ENCODE measurements around the gene TP53I11. TPM values are rescaled to one million over a fixed set of nuclear protein-coding genes. Genes with fewer than 3 reads are reported as not detected.
A peak's percentile ranks its signal among the peaks of the same experiment; 100 is the strongest.

The TP53I11 gene
- total and polyA plus RNA-seq, 11 donors: 24.0 to 91.3 (median 39.4) TPM

GRCh38 chr11:44982496-44983062, 31.9 kb upstream of the TP53I11 start:
- Histone ChIP-seq H3K27ac (no peak overlapping the region), H3K36me3 (no peaks in the 10 kb centered on the region), H3K4me3 (no peak overlapping the region), H3K4me1 (peaks cover 0 to 37% (median 19%) of the 10 kb centered on the region in 12 donors), H3K9me3 (peaks cover 0 to 3% (median 0%) of the 10 kb centered on the region in 12 donors), H3K27me3 (no peaks in the 10 kb centered on the region)
- intact Hi-C loops (cut with DNase I): no loop called here
- 97 to 98% (median 98%) methylated on average over 8 of the region's 8 CpGs for WGBS, 4 donors
- ATAC-seq: no peak
- no peak for DNase-seq
- no peak for TF ChIP-seq POLR2A (IDR thresholded peaks at IDR 0.05)
- TF ChIP-seq, protein P1, sequence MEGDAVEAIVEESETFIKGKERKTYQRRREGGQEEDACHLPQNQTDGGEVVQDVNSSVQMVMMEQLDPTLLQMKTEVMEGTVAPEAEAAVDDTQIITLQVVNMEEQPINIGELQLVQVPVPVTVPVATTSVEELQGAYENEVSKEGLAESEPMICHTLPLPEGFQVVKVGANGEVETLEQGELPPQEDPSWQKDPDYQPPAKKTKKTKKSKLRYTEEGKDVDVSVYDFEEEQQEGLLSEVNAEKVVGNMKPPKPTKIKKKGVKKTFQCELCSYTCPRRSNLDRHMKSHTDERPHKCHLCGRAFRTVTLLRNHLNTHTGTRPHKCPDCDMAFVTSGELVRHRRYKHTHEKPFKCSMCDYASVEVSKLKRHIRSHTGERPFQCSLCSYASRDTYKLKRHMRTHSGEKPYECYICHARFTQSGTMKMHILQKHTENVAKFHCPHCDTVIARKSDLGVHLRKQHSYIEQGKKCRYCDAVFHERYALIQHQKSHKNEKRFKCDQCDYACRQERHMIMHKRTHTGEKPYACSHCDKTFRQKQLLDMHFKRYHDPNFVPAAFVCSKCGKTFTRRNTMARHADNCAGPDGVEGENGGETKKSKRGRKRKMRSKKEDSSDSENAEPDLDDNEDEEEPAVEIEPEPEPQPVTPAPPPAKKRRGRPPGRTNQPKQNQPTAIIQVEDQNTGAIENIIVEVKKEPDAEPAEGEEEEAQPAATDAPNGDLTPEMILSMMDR (IDR thresholded peaks at IDR 0.05): no peak

DNA sequence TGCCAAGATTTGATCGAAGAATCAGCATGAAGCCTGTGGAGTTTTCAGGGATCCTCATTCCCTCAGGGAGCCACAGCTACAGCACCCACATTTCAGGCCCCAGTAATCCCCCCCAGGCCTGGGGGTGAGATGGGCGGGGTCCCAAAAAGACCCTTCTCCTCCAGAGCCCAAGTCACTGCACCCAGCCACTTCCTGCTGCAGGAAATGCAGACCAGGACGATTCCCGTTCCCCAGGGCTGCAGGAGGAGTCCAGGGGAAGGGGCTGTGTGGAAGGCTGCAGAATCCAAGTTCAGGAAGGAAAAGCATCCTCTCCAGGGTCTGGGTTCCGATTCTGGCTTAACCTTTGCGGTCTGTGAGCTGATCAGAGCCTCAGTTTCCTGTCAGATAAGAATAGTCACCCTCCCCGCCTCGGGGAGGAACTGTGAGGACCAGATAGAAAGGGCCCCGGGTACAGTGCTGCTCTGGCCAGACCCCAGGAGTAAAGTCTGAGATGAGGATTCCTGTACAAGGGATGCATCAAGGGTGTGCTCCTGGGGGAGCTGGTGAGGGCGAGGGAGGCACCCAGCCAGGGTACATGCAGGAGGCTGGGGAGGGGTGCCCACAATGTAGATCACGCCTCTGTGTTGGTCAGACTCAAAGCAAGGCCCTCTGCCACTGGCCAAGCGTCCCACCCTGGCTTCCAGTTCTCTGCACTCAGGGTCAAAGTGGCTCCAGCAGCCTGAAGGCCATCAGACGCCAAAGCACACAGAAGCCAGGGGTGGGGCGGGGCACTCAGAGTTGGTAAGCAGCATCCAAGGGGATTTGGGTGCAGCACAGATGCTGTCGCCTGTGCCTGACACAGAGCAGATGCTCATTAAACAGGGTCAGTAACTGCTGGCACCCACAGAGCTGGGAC, 30.1 kb upstream of the TP53I11 start:
- 66 to 73% (median 70%) methylated on average over 15 of the region's 15 CpGs for WGBS, 4 donors
- ATAC-seq (peak in 1 of 4 donors; percentile 57), DNase-seq (no peak)
- H3K9me3 ChIP-seq: peaks cover 0 to 3% (median 0%) of the 10 kb centered on the region in 12 donors
- TF ChIP-seq POLR2A (IDR thresholded peaks at IDR 0.05): no peak
- TF ChIP-seq, protein P1 (IDR thresholded peaks at IDR 0.05): no peak
- intact Hi-C loops (cut with DNase I): no loop called here
- peak overlapping the region in 7 of 12 donors; percentile 21 to 73 (median 44) for H3K27ac ChIP-seq
- no peaks in the 10 kb centered on the region for H3K36me3 ChIP-seq
- H3K4me3 ChIP-seq: no peak overlapping the region
- H3K4me1 ChIP-seq: peaks cover 0 to 42% (median 21%) of the 10 kb centered on the region in 12 donors
- no peaks in the 10 kb centered on the region for H3K27me3 ChIP-seq

DNA sequence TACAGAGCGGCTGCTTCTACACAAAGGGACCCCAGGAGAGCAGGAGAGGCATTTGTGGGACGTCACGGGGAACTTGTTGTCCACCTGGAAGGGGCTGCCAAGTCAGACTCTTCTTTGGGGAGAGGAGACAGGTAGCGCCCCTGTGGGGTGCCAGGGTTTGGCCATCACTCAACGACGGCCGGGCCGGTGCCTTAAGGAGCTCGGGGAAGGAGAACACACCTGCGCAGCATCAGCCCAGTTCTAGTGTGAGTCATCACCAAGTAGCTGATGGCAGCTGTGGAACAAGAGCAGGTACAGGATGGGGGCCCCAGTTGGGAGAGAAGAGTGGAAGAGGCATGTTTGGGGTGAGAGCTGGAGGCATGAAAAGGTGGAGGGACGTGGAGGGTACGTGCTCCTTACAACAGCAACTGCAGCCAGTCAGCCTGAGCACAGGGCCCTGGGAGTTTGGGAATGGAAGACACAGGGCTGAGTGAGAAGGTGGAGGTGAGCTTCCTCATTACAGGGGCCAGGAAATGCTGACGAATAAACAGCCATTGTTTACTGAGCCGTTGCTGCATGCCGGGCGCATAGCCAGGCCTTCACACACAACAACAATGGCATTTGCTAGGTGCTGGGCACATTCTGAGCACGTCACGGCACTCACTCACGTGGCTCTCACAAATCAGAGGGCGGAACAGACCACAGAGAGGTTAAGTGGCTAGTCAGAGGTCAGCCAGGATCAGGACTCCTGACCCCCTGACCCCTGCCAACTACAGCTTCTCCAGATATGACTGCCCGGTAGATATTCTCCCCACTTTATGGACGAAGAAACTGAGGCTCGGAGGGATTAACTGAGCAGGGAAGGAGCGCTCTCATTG, 29.1 kb upstream of the TP53I11 start:
- intact Hi-C loops (cut with DNase I): no loop called here
- Histone ChIP-seq H3K4me3 (no peak overlapping the region), H3K4me1 (peaks cover 0 to 42% (median 21%) of the 10 kb centered on the region in 12 donors), H3K27ac (peak overlapping the region in 7 of 12 donors; percentile 14 to 73 (median 45)), H3K36me3 (no peaks in the 10 kb centered on the region), H3K9me3 (peaks cover 0 to 3% (median 0%) of the 10 kb centered on the region in 12 donors), H3K27me3 (no peaks in the 10 kb centered on the region)
- DNase-seq (peak in 3 of 5 donors; percentile 59 to 67 (median 64)), ATAC-seq (peak; percentile 18 to 86 (median 45))
- TF ChIP-seq, protein P1 (IDR thresholded peaks at IDR 0.05): no peak
- TF ChIP-seq POLR2A (IDR thresholded peaks at IDR 0.05): no peak
- 68 to 82% (median 76%) methylated on average over 24 of the region's 24 CpGs for WGBS, 4 donors
